ENCODE measurements around the gene LRRC3.

DNA sequence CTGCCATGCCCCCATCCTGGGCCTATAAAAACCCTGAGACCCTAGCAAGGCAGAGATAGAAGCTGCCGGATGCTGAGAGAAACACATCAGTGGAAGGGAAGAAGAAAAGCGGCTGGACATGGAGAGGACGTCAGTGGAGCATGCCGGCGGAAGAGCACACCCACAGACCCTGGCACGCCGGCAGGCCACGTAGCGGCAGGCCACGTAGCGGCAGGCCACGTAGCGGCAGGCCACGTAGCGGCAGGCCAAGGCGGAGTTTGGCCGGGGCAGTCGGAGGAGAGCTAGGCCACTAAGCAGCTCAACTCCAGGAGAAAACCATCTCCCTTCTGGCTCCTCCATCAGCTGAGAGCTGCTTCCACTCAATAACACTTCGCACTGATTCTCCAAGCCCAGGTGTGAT lies 35.1 kb downstream of the LRRC3 start:
- TF ChIP-seq CTCF (conservative IDR thresholded peaks at IDR 0.05; ENCODE audit: low read length) (no peak), EZH2phosphoT487 (IDR thresholded peaks at IDR 0.05; ENCODE audit: borderline replicate concordance, low read depth, low read length) (no peak)
